ENCODE results near the gene SNX25. TPM values are rescaled to one million over a fixed set of nuclear protein-coding genes. Genes with fewer than 3 reads are reported as not detected.

The SNX25 gene
- total and polyA plus RNA-seq, 10 of the 15 experiments (the other 5 are each of a cell fraction or from before 2014, with no cell fraction given), result 11.2 to 117 (median 62.8) TPM

DNA sequence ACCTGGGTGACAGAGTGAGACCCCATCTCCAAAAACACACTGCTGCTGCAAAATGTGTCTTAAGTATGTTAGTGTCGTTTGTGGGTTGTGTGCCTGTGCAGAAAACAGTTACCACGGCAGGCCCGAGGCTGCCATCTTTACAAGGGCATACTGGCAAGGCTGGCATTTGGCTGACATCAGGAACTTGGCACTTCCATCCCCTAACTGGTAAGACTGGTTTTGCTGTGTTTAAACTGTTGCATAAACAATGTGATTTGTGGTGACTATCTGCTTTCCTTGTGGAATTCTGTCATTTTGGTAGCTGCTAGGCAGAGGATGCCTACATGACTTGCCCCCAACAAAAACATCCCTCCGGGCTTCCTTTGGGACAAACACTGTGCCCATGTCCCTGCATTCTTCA lies 174.1 kb downstream of the SNX25 start:
- intact Hi-C loops (cut with micrococcal nuclease; ENCODE audit: unreplicated experiment), result no loop called here
- H3K4me2 ChIP-seq (ENCODE audit: control insufficient read depth, insufficient read depth), result no peak overlapping the region
- in situ Hi-C loops (cut with MboI), result no loop called here
- no peak overlapping the region for H2AFZ ChIP-seq (ENCODE audit: control insufficient read depth, low read depth, low read length)
- FAIRE-seq (no peak), DNase-seq (ENCODE audit: low read depth, low spot score) (no peak), ATAC-seq (no peak)
- no peak overlapping the region for H3K27ac ChIP-seq (ENCODE audit: control insufficient read depth, insufficient read depth)
- 82% methylated on average over 4 of the region's 4 CpGs for whole genome bisulfite sequencing (ENCODE audit: insufficient coverage, insufficient replicate concordance, low lambda C conversion rate, missing lambda C conversion rate)
- ChIA-PET CTCF (no interaction called here), SMC1A (ENCODE audit: uncharacterized antibody, unreplicated experiment) (no interaction called here), RAD21 (ENCODE audit: unreplicated experiment) (no interaction called here), POLR2A (interaction anchor here (1.6 kb wide), 1 partner anchor 16 kb away, joined by 3 read pairs; no protein-coding TSS in a partner anchor)
- no peaks in the 10 kb centered on the region for H3K27me3 ChIP-seq (replicated peaks in 1 of 2; ENCODE audit: control insufficient read depth in 2 of 2, insufficient read depth in 2 of 2, low read length in 1 of 2)
- H3K9me3 ChIP-seq (replicated peaks; ENCODE audit: control insufficient read depth, insufficient read depth, low read length), result no peaks in the 10 kb centered on the region; the same call in 1 of the 3 replicates
- no peaks in the 10 kb centered on the region for H3K79me2 ChIP-seq (ENCODE audit: control insufficient read depth, insufficient read depth, low read length)
- no peak overlapping the region for H3K4me3 ChIP-seq
- H3K36me3 ChIP-seq (ENCODE audit: control insufficient read depth in 2 of 2, insufficient read depth in 2 of 2, low read length in 1 of 2), result peaks cover 0 to 3% of the 10 kb centered on the region in 2 experiments; a peak in 1 of 4 replicates
- H3K4me1 ChIP-seq (ENCODE audit: control insufficient read depth, insufficient read depth, low read length), result no peaks in the 10 kb centered on the region
- no TSS peak for BruUV-seq (replicated peaks)
- H4K20me1 ChIP-seq (ENCODE audit: control insufficient read depth, insufficient read depth), result no peaks in the 10 kb centered on the region
- H3K9ac ChIP-seq (ENCODE audit: control insufficient read depth, insufficient read depth, low read length), result no peak overlapping the region
- TF ChIP-seq MEF2A (IDR thresholded peaks at IDR 0.05; ENCODE audit: insufficient read depth, low read depth, low read length) (no peak), MTA3 (IDR thresholded peaks at IDR 0.05; ENCODE audit: borderline replicate concordance, low read length) (0 out of 2 replicates have a peak, but pooled peaks have one; percentile 36)

GRCh38 chr4:185384061-185384460 lies 174.7 kb downstream of the SNX25 start:
- Histone ChIP-seq H3K4me2 (ENCODE audit: control insufficient read depth, insufficient read depth) (no peak overlapping the region), H4K20me1 (ENCODE audit: control insufficient read depth, insufficient read depth) (no peaks in the 10 kb centered on the region), H3K36me3 (ENCODE audit: control insufficient read depth in 2 of 2, insufficient read depth in 2 of 2, low read length in 1 of 2) (peaks cover 0 to 3% of the 10 kb centered on the region in 2 experiments; a peak in 1 of 4 replicates), H3K27me3 (replicated peaks in 1 of 2; ENCODE audit: control insufficient read depth in 2 of 2, insufficient read depth in 2 of 2, low read length in 1 of 2) (no peaks in the 10 kb centered on the region), H3K4me3 (no peak overlapping the region), H3K27ac (ENCODE audit: control insufficient read depth, insufficient read depth) (no peak overlapping the region), H3K9me3 (replicated peaks; ENCODE audit: control insufficient read depth, insufficient read depth, low read length) (no peaks in the 10 kb centered on the region; the same call in 2 of the 3 replicates), H3K9ac (ENCODE audit: control insufficient read depth, insufficient read depth, low read length) (no peak overlapping the region), H3K4me1 (ENCODE audit: control insufficient read depth, insufficient read depth, low read length) (no peaks in the 10 kb centered on the region), H2AFZ (ENCODE audit: control insufficient read depth, low read depth, low read length) (no peak overlapping the region), H3K79me2 (ENCODE audit: control insufficient read depth, insufficient read depth, low read length) (no peaks in the 10 kb centered on the region)
- in situ Hi-C loops (cut with MboI) (no loop called here), intact Hi-C loops (cut with micrococcal nuclease; ENCODE audit: unreplicated experiment) (no loop called here)
- SMC1A ChIA-PET (ENCODE audit: uncharacterized antibody, unreplicated experiment), result interaction anchor here (0.7 to 1.5 kb wide), 3 partner anchors 9 to 229 kb away, joined by 3 to 5 read pairs (median 3); no protein-coding TSS in a partner anchor
- RAD21 ChIA-PET (ENCODE audit: unreplicated experiment), result interaction anchor here (0.9 kb wide), 1 partner anchor 8 kb away, joined by 4 read pairs; no protein-coding TSS in a partner anchor
- no TSS peak for BruUV-seq (replicated peaks)
- POLR2A ChIA-PET, result interaction anchor here (1.6 kb wide), 1 partner anchor 15 kb away, joined by 3 read pairs; no protein-coding TSS in a partner anchor
- no peak for DNase-seq (ENCODE audit: low read depth, low spot score)
- ATAC-seq, result no peak
- WGBS (ENCODE audit: insufficient coverage, insufficient replicate concordance, low lambda C conversion rate, missing lambda C conversion rate), result 95% methylated on average over 2 of the region's 2 CpGs
- CTCF ChIA-PET, result no interaction called here
- TF ChIP-seq NFYA (IDR thresholded peaks at IDR 0.05; ENCODE audit: borderline replicate concordance, low read depth, low read length) (no peak), POLR2AphosphoS2 (IDR thresholded peaks at IDR 0.05; ENCODE audit: low read depth, low read length) (no peak), PAX8 (IDR thresholded peaks at IDR 0.05) (no peak), BHLHE40 (IDR thresholded peaks at IDR 0.05; ENCODE audit: borderline replicate concordance in 1 of 2, low read depth in 2 of 2, low read length in 1 of 2) (no peak), NFYB (IDR thresholded peaks at IDR 0.05; ENCODE audit: insufficient read depth, low read depth, low read length) (no peak), RAD21 (IDR thresholded peaks at IDR 0.05; ENCODE audit: insufficient read depth, low read depth, low read length) (no peak)
- TF ChIP-seq, protein P1, sequence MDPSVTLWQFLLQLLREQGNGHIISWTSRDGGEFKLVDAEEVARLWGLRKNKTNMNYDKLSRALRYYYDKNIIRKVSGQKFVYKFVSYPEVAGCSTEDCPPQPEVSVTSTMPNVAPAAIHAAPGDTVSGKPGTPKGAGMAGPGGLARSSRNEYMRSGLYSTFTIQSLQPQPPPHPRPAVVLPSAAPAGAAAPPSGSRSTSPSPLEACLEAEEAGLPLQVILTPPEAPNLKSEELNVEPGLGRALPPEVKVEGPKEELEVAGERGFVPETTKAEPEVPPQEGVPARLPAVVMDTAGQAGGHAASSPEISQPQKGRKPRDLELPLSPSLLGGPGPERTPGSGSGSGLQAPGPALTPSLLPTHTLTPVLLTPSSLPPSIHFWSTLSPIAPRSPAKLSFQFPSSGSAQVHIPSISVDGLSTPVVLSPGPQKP (IDR thresholded peaks at IDR 0.05; ENCODE audit: low read depth, low read length), result no peak
- no peak for FAIRE-seq
